ENCODE results near the gene GPHA2. TPM values are rescaled to one million over a fixed set of nuclear protein-coding genes. Genes with fewer than 3 reads are reported as not detected.

Gene GPHA2
- total and polyA plus RNA-seq, 10 donors, result 0.89 to 4.4 (median 1.2) TPM; not detected in 7

- Histone ChIP-seq H3K9me3 (no peaks in the 10 kb centered on the region), H3K27ac (no peak overlapping the region), H3K4me1 (no peaks in the 10 kb centered on the region), H3K36me3 (no peaks in the 10 kb centered on the region), H3K4me3 (no peak overlapping the region), H3K27me3 (replicated peaks in 1 of 7) (peaks cover 0 to 6% (median 0%) of the 10 kb centered on the region in 7 donors)
- TF ChIP-seq CTCF (IDR thresholded peaks at IDR 0.05 in 8 of 11, conservative IDR thresholded peaks at IDR 0.05 in 3 of 11) (no peak), POLR2AphosphoS5 (IDR thresholded peaks at IDR 0.05) (no peak), POLR2A (IDR thresholded peaks at IDR 0.05) (no peak)
- DNase-seq, result no peak
- intact Hi-C loops (cut with DNase I; ENCODE audit: low total_unique reads), result no loop called here
- 60 to 68% (median 65%) methylated on average over 5 of the region's 5 CpGs for WGBS, 5 donors
These were observed 11.6 kb upstream of the GPHA2 start for GRCh38 chr11:64947208-64947814.

- Histone ChIP-seq H3K36me3 (peaks cover 0 to 39% (median 32%) of the 10 kb centered on the region in 6 donors), H3K27me3 (replicated peaks in 1 of 7) (no peaks in the 10 kb centered on the region), H3K4me1 (no peaks in the 10 kb centered on the region), H3K4me3 (no peak overlapping the region), H3K9me3 (no peaks in the 10 kb centered on the region), H3K27ac (no peak overlapping the region)
- TF ChIP-seq POLR2AphosphoS5 (IDR thresholded peaks at IDR 0.05), result no peak
- TF ChIP-seq CTCF (IDR thresholded peaks at IDR 0.05 in 8 of 11, conservative IDR thresholded peaks at IDR 0.05 in 3 of 11), result no peak
- no peak for TF ChIP-seq POLR2A (IDR thresholded peaks at IDR 0.05)
- DNase-seq, result no peak
- intact Hi-C loops (cut with DNase I; ENCODE audit: low total_unique reads), result loop anchor here (10.0 kb wide), 1 partner anchor 58 kb away; the partner anchor contains the start of gene BATF2
- 73 to 85% (median 76%) methylated on average over 4 of the region's 4 CpGs for WGBS, 5 donors
These were observed 846 bp upstream of the GPHA2 start for GRCh38 chr11:64936539-64936938.

- WGBS, 5 donors, result 82 to 89% (median 86%) methylated on average over 26 to 27 of the region's 27 CpGs
- Histone ChIP-seq H3K9me3 (no peaks in the 10 kb centered on the region), H3K4me3 (no peak overlapping the region), H3K36me3 (peaks cover 0 to 56% (median 49%) of the 10 kb centered on the region in 6 donors), H3K27ac (no peak overlapping the region), H3K27me3 (replicated peaks in 1 of 7) (no peaks in the 10 kb centered on the region), H3K4me1 (no peaks in the 10 kb centered on the region)
- DNase-seq, result no peak
- intact Hi-C loops (cut with DNase I; ENCODE audit: low total_unique reads), result loop anchor here (10.0 kb wide), 1 partner anchor 60 kb away; the partner anchor contains the start of gene BATF2
- TF ChIP-seq POLR2A (IDR thresholded peaks at IDR 0.05) (no peak), POLR2AphosphoS5 (IDR thresholded peaks at IDR 0.05) (peak in 1 of 3 donors; percentile 35), CTCF (IDR thresholded peaks at IDR 0.05 in 8 of 11, conservative IDR thresholded peaks at IDR 0.05 in 3 of 11) (no peak)
These were observed 873 bp downstream of the GPHA2 start for GRCh38 chr11:64934682-64935358.
